NOMO-1 (cell line): ENCODE measurements around the gene APOC1.
"Not testable (repeated sequence)": the region's sequence is repeated elsewhere in the genome, so short reads cannot be mapped to it uniquely, and the experiment has no call there.

ENCODE experiments used
- DNase-seq, 2 experiments: peaks; one replicate each; lab custom pipeline; 2025; ENCODE audit not compliant: unreplicated experiment in 2 of 2; lab: John Stamatoyannopoulos, UW

The APOC1 gene

GRCh38 chr19:44914433-44915206 lies at the start of gene APOC1:
Gene APOC1, plus strand, starts transcription at chr19:44914608. Its CDS starts 284 bp downstream, at chr19:44914892.
- DNase-seq: peak; percentile 77 to 88

GRCh38 chr19:44865196-44865767 lies 49.1 kb upstream of the APOC1 start:
- DNase-seq: no peak

- no peak for DNase-seq
Observed at GRCh38 chr19:44866664-44867063, 47.7 kb upstream of the APOC1 start.

GRCh38 chr19:44867578-44867977 lies 46.8 kb upstream of the APOC1 start:
- no peak for DNase-seq

GRCh38 chr19:44869733-44870470 lies 44.5 kb upstream of the APOC1 start:
- peak in 1 of 2 experiments; percentile 22 for DNase-seq

GRCh38 chr19:44871809-44872208 lies 42.6 kb upstream of the APOC1 start:
- no peak for DNase-seq

GRCh38 chr19:44872661-44873060 lies 41.7 kb upstream of the APOC1 start:
- no peak for DNase-seq

GRCh38 chr19:44874317-44874716 lies 40.1 kb upstream of the APOC1 start:
- DNase-seq: no peak

- DNase-seq: no peak
Observed at GRCh38 chr19:44875666-44876451, 38.5 kb upstream of the APOC1 start.

GRCh38 chr19:44876930-44877535 lies 37.4 kb upstream of the APOC1 start:
- no peak for DNase-seq

GRCh38 chr19:44878120-44878865 lies 36.1 kb upstream of the APOC1 start:
- DNase-seq: no peak

- no peak for DNase-seq
Observed at GRCh38 chr19:44879309-44880065, 34.9 kb upstream of the APOC1 start.

- DNase-seq: no peak
Observed at GRCh38 chr19:44882063-44882462, 32.3 kb upstream of the APOC1 start.

- DNase-seq: not testable (repeated sequence)
Observed at GRCh38 chr19:44882619-44883397, 31.6 kb upstream of the APOC1 start.

- DNase-seq: no peak
Observed at GRCh38 chr19:44883922-44884321, 30.5 kb upstream of the APOC1 start.

GRCh38 chr19:44884566-44884965 lies 29.8 kb upstream of the APOC1 start:
- DNase-seq: no peak

GRCh38 chr19:44886141-44886540 lies 28.3 kb upstream of the APOC1 start:
- DNase-seq: no peak

- no peak for DNase-seq
Observed at GRCh38 chr19:44887648-44888047, 26.8 kb upstream of the APOC1 start.
